ENCODE data around the gene PPP6R2. TPM values are rescaled to one million over a fixed set of nuclear protein-coding genes. Genes with fewer than 3 reads are reported as not detected.

Gene PPP6R2
- polyA plus RNA-seq, 1 donor from 2014 or later, result 85.4 TPM

- H3F3A ChIP-seq (ENCODE audit: insufficient read depth, low read length, poor library complexity, severe bottlenecking), result no peaks in the 10 kb centered on the region
- no peak overlapping the region for H3K4me3 ChIP-seq (ENCODE audit: low read length)
- no peak overlapping the region for H3K27ac ChIP-seq (ENCODE audit: low read length)
- no peaks in the 10 kb centered on the region for H3K9me2 ChIP-seq (ENCODE audit: insufficient read depth, low read length)
- no peaks in the 10 kb centered on the region for H3K27me3 ChIP-seq (ENCODE audit: insufficient read depth, low read depth, low read length)
- H2AFZ ChIP-seq (ENCODE audit: low read depth, low read length), result no peak overlapping the region
- no peak overlapping the region for H3K4me2 ChIP-seq (ENCODE audit: low read length)
- H3K9me3 ChIP-seq (ENCODE audit: low read length), result no peaks in the 10 kb centered on the region
- no peak for TF ChIP-seq RAD21 (conservative IDR thresholded peaks at IDR 0.05)
- TF ChIP-seq TAF1 (IDR thresholded peaks at IDR 0.05; ENCODE audit: low read depth), result no peak
- TF ChIP-seq CTCF (IDR thresholded peaks at IDR 0.05; ENCODE audit: poor library complexity, severe bottlenecking), result no peak
- TF ChIP-seq MXI1 (conservative IDR thresholded peaks at IDR 0.05; ENCODE audit: poor library complexity, severe bottlenecking), result no peak
- TF ChIP-seq EP300 (conservative IDR thresholded peaks at IDR 0.05; ENCODE audit: poor library complexity, severe bottlenecking), result no peak
- no peak for TF ChIP-seq POLR2AphosphoS5 (IDR thresholded peaks at IDR 0.05)
- no peak for TF ChIP-seq REST (IDR thresholded peaks at IDR 0.05; ENCODE audit: borderline replicate concordance)
- TF ChIP-seq EZH2 (IDR thresholded peaks at IDR 0.05; ENCODE audit: borderline replicate concordance, insufficient read depth, low read length, poor library complexity, severe bottlenecking), result no peak
- TF ChIP-seq SMC3 (conservative IDR thresholded peaks at IDR 0.05; ENCODE audit: poor library complexity), result no peak
- no peaks in the 10 kb centered on the region for H4K20me1 ChIP-seq (ENCODE audit: insufficient read depth)
- peaks cover 57% of the 10 kb centered on the region for H3K79me2 ChIP-seq (replicated peaks; ENCODE audit: insufficient read depth, low read length)
- no peaks in the 10 kb centered on the region for H3K36me3 ChIP-seq (ENCODE audit: insufficient read depth, low read length)
- H3K9ac ChIP-seq (ENCODE audit: low read length), result no peak overlapping the region
Measured at GRCh38 chr22:50357756-50358155, 14.6 kb downstream of the PPP6R2 start.

- peaks cover 60% of the 10 kb centered on the region for H3K79me2 ChIP-seq (replicated peaks; ENCODE audit: insufficient read depth, low read length)
- H3K4me2 ChIP-seq (ENCODE audit: low read length), result no peak overlapping the region
- no peaks in the 10 kb centered on the region for H3K9me2 ChIP-seq (ENCODE audit: insufficient read depth, low read length)
- TF ChIP-seq MXI1 (conservative IDR thresholded peaks at IDR 0.05; ENCODE audit: poor library complexity, severe bottlenecking) (no peak), EZH2 (IDR thresholded peaks at IDR 0.05; ENCODE audit: borderline replicate concordance, insufficient read depth, low read length, poor library complexity, severe bottlenecking) (no peak), SMC3 (conservative IDR thresholded peaks at IDR 0.05; ENCODE audit: poor library complexity) (no peak), CTCF (IDR thresholded peaks at IDR 0.05; ENCODE audit: poor library complexity, severe bottlenecking) (no peak), TAF1 (IDR thresholded peaks at IDR 0.05; ENCODE audit: low read depth) (no peak), REST (IDR thresholded peaks at IDR 0.05; ENCODE audit: borderline replicate concordance) (no peak), EP300 (conservative IDR thresholded peaks at IDR 0.05; ENCODE audit: poor library complexity, severe bottlenecking) (no peak), POLR2AphosphoS5 (IDR thresholded peaks at IDR 0.05) (no peak), RAD21 (conservative IDR thresholded peaks at IDR 0.05) (no peak)
- H2AFZ ChIP-seq (ENCODE audit: low read depth, low read length), result no peak overlapping the region
- H3K36me3 ChIP-seq (ENCODE audit: insufficient read depth, low read length), result no peaks in the 10 kb centered on the region
- H3K9ac ChIP-seq (ENCODE audit: low read length), result no peak overlapping the region
- H3F3A ChIP-seq (ENCODE audit: insufficient read depth, low read length, poor library complexity, severe bottlenecking), result no peaks in the 10 kb centered on the region
- H3K27ac ChIP-seq (ENCODE audit: low read length), result no peak overlapping the region
- no peaks in the 10 kb centered on the region for H4K20me1 ChIP-seq (ENCODE audit: insufficient read depth)
- no peaks in the 10 kb centered on the region for H3K9me3 ChIP-seq (ENCODE audit: low read length)
- H3K27me3 ChIP-seq (ENCODE audit: insufficient read depth, low read depth, low read length), result no peaks in the 10 kb centered on the region
- no peak overlapping the region for H3K4me3 ChIP-seq (ENCODE audit: low read length)
Measured at GRCh38 chr22:50360578-50360977, 17.5 kb downstream of the PPP6R2 start.

Data from neural cell (in vitro differentiated cells).